Tibial nerve (tissue), 4 donors: Measurements from ENCODE around the gene RNF7. TPM values are rescaled to one million over a fixed set of nuclear protein-coding genes. Genes with fewer than 3 reads are reported as not detected.
"Not testable (repeated sequence)": the region's sequence is repeated elsewhere in the genome, so short reads cannot be mapped to it uniquely, and the experiment has no call there.

Experiments
- DNase-seq, 2 donors: peaks; one replicate each; pipeline ENCODE4 v3.0.0-alpha.2; 2019; ENCODE audit warnings: low spot score in 2 of 2
- H3K27ac ChIP-seq, 4 donors: fragments of 200-600 bp; sonication (generic) in 3 of 4; one replicate each; pipeline ENCODE4 v1.5.1; 2017 to 2019; ENCODE audit warnings: mild to moderate bottlenecking in 1 of 4
- H3K27me3 ChIP-seq, 2 donors: fragments of 200-600 bp; sonication (generic) in 1 of 2; one replicate each; pipeline versions ENCODE4 v1.5.1 to v1.6.0; 2017 to 2019
- H3K36me3 ChIP-seq, 3 donors: fragments of 200-600 bp; sonication (generic); one replicate each; pipeline ENCODE4 v1.5.1; 2018 to 2019
- H3K4me1 ChIP-seq, 4 donors: fragments of 200-600 bp; sonication (generic) in 3 of 4; one replicate each; pipeline ENCODE4 v1.5.1; 2017 to 2019
- H3K4me3 ChIP-seq, 4 donors: fragments of 200-600 bp; sonication (generic) in 3 of 4; one replicate each; pipeline ENCODE4 v1.5.1; 2017 to 2019; ENCODE audit warnings: mild to moderate bottlenecking in 1 of 4, moderate library complexity in 1 of 4
- H3K9me3 ChIP-seq, 4 donors: fragments of 200-600 bp; sonication (generic) in 3 of 4; one replicate each; pipeline ENCODE4 v1.5.1; 2017 to 2019
- EP300 ChIP-seq, 2 donors: sonication (generic); formaldehyde crosslinking; IDR thresholded peaks; one replicate each; pipeline ENCODE4 v1.6.1; 2017; ENCODE audit warnings: antibody characterized with exemption in 2 of 2, mild to moderate bottlenecking in 1 of 2
- POLR2A ChIP-seq, 2 donors: fragments of 450-650 bp; IDR thresholded peaks; one replicate each; pipeline ENCODE4 v1.6.1; 2017; ENCODE audit warnings: antibody characterized with exemption in 2 of 2, mild to moderate bottlenecking in 2 of 2, moderate library complexity in 2 of 2
- WGBS, 2 donors: methylation state at CpG; one replicate each; pipeline ENCODE4 v1.1.5; 2018; 5-methylcytosine and 5-hydroxymethylcytosine counted together
- total RNA-seq, 4 donors: library from RNA; depleted of rRNA; stranded (reverse); fragments of >200 nt; gene quantifications; one replicate each; pipeline ENCODE4 v1.1.0, GENCODE V29; 2016
- TF ChIP-seq, protein P1 (sequence below), 5 experiments: fragments of 200-600 bp in 3 of 5; fragments of 450-650 bp in 2 of 5; sonication (generic) in 3 of 5; IDR thresholded peaks; one replicate each; pipeline ENCODE4 v1.5.1; 2016 to 2019; ENCODE audit warnings: antibody characterized with exemption in 5 of 5, mild to moderate bottlenecking in 3 of 5, moderate library complexity in 2 of 5

The RNF7 gene
- total RNA-seq, 4 donors from 2014 or later, result 65.7 to 80.2 (median 66.8) TPM

DNA sequence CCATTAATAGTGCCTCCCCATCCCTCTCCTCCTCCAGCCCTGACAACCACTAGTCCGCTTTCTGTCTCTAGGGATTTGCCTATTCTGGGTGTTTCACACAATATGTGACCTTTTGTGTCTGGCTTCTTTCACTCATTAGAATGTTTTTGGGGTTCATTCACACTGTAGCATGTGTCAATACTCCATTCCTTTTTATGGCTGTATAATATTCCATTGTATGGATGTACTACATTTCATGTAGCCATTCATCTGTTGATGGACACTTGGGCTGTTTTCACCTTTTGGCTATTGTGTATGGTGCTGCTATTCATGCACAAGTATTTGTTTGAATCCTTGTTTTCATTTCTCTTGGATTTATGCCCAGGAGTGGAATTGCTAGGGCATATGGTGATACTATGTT lies 41.6 kb downstream of the RNF7 start:
- Histone ChIP-seq H3K27me3 (no peaks in the 10 kb centered on the region), H3K27ac (no peak overlapping the region), H3K4me3 (no peak overlapping the region), H3K9me3 (no peaks in the 10 kb centered on the region), H3K4me1 (no peaks in the 10 kb centered on the region), H3K36me3 (no peaks in the 10 kb centered on the region)
- WGBS, 2 donors, result 92 to 97% methylated on average over 1 of the region's 1 CpG
- TF ChIP-seq POLR2A (IDR thresholded peaks at IDR 0.05), result no peak
- no peak for DNase-seq

DNA sequence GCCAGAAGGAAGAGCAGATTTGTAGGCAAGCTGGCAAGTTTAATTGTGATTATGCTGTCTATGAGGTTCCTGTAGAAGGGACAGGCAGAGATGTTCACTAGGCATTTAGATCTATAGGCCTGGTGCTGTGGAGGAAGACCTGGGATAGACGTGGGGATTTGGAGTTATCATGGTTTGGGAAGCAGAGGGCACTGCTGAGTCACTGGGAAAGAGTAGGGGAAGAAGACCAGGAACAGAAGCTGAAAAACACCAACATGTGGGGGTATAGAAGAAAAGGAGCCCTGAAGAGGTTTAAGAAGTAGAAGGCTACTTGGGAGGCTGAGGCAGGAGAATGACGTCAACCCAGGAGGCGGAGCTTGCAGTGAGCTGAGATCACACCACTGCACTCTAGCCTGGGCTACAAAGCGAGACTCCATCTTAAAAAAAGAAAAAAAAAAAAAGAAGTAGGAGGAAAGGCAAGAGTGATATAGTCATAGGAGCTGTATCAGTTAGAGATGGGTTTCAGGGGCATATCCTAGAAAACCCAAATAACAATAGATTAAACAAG lies 44.4 kb downstream of the RNF7 start:
- no peaks in the 10 kb centered on the region for H3K36me3 ChIP-seq
- WGBS, 2 donors, result 44 to 56% methylated on average over 4 of the region's 4 CpGs
- H3K27me3 ChIP-seq, result no peaks in the 10 kb centered on the region
- no peak for TF ChIP-seq EP300 (IDR thresholded peaks at IDR 0.05)
- TF ChIP-seq, protein P1, sequence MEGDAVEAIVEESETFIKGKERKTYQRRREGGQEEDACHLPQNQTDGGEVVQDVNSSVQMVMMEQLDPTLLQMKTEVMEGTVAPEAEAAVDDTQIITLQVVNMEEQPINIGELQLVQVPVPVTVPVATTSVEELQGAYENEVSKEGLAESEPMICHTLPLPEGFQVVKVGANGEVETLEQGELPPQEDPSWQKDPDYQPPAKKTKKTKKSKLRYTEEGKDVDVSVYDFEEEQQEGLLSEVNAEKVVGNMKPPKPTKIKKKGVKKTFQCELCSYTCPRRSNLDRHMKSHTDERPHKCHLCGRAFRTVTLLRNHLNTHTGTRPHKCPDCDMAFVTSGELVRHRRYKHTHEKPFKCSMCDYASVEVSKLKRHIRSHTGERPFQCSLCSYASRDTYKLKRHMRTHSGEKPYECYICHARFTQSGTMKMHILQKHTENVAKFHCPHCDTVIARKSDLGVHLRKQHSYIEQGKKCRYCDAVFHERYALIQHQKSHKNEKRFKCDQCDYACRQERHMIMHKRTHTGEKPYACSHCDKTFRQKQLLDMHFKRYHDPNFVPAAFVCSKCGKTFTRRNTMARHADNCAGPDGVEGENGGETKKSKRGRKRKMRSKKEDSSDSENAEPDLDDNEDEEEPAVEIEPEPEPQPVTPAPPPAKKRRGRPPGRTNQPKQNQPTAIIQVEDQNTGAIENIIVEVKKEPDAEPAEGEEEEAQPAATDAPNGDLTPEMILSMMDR (IDR thresholded peaks at IDR 0.05), result peak in 1 of 5 experiments; percentile 10
- TF ChIP-seq POLR2A (IDR thresholded peaks at IDR 0.05), result no peak
- no peaks in the 10 kb centered on the region for H3K4me1 ChIP-seq
- no peak for DNase-seq
- no peak overlapping the region for H3K4me3 ChIP-seq
- H3K27ac ChIP-seq, result no peak overlapping the region
- no peaks in the 10 kb centered on the region for H3K9me3 ChIP-seq

DNA sequence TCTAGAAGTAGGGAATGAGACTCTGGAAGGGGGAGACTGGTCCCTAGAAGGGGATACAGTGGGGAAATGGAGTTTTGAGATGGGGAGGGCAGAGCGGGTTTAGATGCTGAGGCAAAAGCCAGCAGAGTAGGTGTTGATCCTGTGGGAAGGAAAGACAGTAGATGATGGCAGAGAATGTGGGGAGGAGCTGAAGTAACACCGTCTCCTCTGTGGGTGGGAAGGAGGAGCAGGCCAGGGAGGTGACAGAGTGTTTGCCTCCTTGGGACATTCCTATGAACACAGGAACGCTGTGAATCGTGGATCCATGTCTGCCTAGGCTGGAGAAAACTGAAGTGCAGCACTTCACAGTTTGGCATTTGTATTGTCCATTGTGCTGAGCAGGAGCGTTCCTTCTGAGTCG lies 45.5 kb downstream of the RNF7 start:
- Histone ChIP-seq H3K27ac (no peak overlapping the region), H3K9me3 (no peaks in the 10 kb centered on the region), H3K27me3 (no peaks in the 10 kb centered on the region), H3K4me3 (no peak overlapping the region), H3K4me1 (no peaks in the 10 kb centered on the region), H3K36me3 (no peaks in the 10 kb centered on the region)
- TF ChIP-seq, protein P1 (IDR thresholded peaks at IDR 0.05), result no peak
- TF ChIP-seq EP300 (IDR thresholded peaks at IDR 0.05) (no peak), POLR2A (IDR thresholded peaks at IDR 0.05) (no peak)
- DNase-seq, result no peak
- WGBS, 2 donors, result 49 to 55% methylated on average over 6 of the region's 6 CpGs

DNA sequence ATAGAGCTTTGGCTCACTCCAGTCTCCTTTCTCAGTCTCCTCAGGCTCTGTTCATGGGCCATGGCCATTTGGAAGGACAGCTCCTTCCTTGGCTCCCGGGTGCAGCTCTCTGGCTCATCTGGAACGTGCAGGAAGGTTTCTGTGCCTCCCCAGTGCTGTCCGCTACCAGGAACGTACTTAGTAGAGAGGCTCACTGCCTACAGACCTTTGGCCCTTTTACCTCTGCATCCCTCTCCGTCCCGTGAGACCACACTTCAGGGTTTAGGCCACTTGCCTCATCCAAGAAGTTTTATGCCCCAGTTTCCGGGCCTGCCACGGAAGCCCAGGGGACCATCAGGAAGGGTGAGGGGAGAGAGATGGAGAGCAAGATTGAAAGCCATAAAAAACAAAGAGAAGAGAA lies 46.0 kb downstream of the RNF7 start:
- Histone ChIP-seq H3K4me3 (no peak overlapping the region), H3K9me3 (no peaks in the 10 kb centered on the region), H3K4me1 (no peaks in the 10 kb centered on the region), H3K27ac (no peak overlapping the region), H3K36me3 (no peaks in the 10 kb centered on the region), H3K27me3 (no peaks in the 10 kb centered on the region)
- WGBS, 2 donors, result 70 to 77% methylated on average over 8 of the region's 8 CpGs
- no peak for DNase-seq
- TF ChIP-seq POLR2A (IDR thresholded peaks at IDR 0.05) (no peak), EP300 (IDR thresholded peaks at IDR 0.05) (no peak)
- TF ChIP-seq, protein P1 (IDR thresholded peaks at IDR 0.05), result no peak

DNA sequence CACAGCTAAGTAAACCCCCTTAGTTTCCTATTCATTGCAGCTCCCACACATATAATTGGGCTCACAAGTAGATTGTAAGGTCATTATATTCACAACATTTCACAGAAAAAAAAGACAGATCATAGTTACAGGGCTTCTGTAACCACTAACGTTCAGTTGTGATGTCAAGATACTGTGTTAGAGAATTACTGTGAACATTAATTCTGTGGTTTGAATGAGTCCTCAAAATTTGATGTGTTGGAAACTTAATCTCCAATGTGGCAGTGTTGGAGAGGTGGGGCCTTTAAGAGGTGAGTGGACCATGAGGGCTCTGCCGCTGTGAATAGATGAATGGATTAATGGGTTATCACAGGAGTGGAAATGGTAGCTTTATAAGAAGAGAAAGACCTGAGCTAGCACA lies 46.4 kb downstream of the RNF7 start:
- Histone ChIP-seq H3K36me3 (no peaks in the 10 kb centered on the region), H3K9me3 (no peaks in the 10 kb centered on the region), H3K27me3 (no peaks in the 10 kb centered on the region), H3K4me3 (no peak overlapping the region), H3K27ac (no peak overlapping the region), H3K4me1 (no peaks in the 10 kb centered on the region)
- DNase-seq, result no peak
- 51 to 59% methylated on average over 2 of the region's 2 CpGs for WGBS, 2 donors
- no peak for TF ChIP-seq POLR2A (IDR thresholded peaks at IDR 0.05)
- TF ChIP-seq EP300 (IDR thresholded peaks at IDR 0.05), result no peak
- TF ChIP-seq, protein P1 (IDR thresholded peaks at IDR 0.05), result no peak

DNA sequence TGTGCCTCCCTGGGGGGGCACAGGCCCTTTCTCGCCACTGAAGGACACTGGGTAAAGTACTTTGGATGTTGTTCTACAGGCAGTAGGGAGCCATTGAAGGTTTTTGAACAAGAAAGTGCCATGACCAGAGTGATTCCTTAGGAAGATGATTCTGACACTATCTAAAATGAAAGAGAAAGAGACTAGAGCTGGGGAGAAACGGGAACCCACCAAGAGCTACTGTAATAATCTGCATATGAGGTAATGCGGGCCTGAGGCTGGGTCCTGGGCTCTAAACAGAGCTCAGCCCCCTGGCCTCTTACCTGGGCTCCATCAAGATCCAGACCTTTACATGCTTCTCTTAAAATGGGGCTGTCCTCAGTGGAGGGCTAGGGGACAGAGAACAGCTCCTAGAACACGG lies 50.1 kb downstream of the RNF7 start:
- H3K27ac ChIP-seq, result no peak overlapping the region
- WGBS, 2 donors, result 87 to 90% methylated on average over 4 of the region's 4 CpGs
- DNase-seq, result no peak
- TF ChIP-seq POLR2A (IDR thresholded peaks at IDR 0.05) (no peak), EP300 (IDR thresholded peaks at IDR 0.05) (no peak)
- TF ChIP-seq, protein P1 (IDR thresholded peaks at IDR 0.05), result no peak
- no peak overlapping the region for H3K4me3 ChIP-seq
- no peaks in the 10 kb centered on the region for H3K36me3 ChIP-seq
- H3K9me3 ChIP-seq, result no peaks in the 10 kb centered on the region
- H3K27me3 ChIP-seq, result no peaks in the 10 kb centered on the region
- no peaks in the 10 kb centered on the region for H3K4me1 ChIP-seq

DNA sequence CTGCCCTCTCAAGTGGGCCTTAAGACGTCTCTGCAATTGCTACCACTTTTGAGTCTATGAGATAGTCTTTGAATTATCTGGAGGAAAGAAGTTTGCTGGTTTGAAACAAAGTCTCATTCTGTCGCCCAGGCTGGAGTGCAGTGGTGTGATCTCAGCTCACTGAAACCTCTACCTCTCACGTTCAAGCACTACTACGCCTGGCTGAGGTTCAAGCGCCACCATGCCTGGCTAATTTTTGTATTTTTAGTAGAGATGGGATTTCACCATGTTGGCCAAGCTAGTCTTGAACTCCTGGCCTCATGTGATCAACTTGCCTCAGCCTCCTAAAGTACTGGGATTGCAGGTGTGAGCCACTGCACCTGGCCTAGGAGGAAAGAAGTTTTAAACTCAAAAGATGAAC lies 50.7 kb downstream of the RNF7 start:
- not testable (repeated sequence) for DNase-seq, H3K36me3 ChIP-seq, H3K4me1 ChIP-seq, H3K4me3 ChIP-seq, H3K27ac ChIP-seq, H3K27me3 ChIP-seq, H3K9me3 ChIP-seq
- WGBS, 2 donors, result 85 to 88% methylated on average over 5 of the region's 5 CpGs
